ENCODE results near the gene FRMPD2.

The FRMPD2 gene

GRCh38 chr10:48290286-48290685, 15.8 kb upstream of the FRMPD2 start:
- no peak overlapping the region for H3K4me3 ChIP-seq (replicated peaks in 1 of 2; ENCODE audit: low read depth in 2 of 2, low read length in 2 of 2)
- no peak for TF ChIP-seq CTCF (IDR thresholded peaks at IDR 0.05; ENCODE audit: low read depth, low read length)
- DNase-seq (ENCODE audit: low read depth in 2 of 2): no peak

- DNase-seq (ENCODE audit: low read depth in 2 of 2): peak; percentile 57 to 63
- TF ChIP-seq CTCF (IDR thresholded peaks at IDR 0.05; ENCODE audit: low read depth, low read length): peak; percentile 84
- H3K4me3 ChIP-seq (replicated peaks in 1 of 2; ENCODE audit: low read depth in 2 of 2, low read length in 2 of 2): no peak overlapping the region
Observed at GRCh38 chr10:48289501-48290238, 15.2 kb upstream of the FRMPD2 start.

DNA sequence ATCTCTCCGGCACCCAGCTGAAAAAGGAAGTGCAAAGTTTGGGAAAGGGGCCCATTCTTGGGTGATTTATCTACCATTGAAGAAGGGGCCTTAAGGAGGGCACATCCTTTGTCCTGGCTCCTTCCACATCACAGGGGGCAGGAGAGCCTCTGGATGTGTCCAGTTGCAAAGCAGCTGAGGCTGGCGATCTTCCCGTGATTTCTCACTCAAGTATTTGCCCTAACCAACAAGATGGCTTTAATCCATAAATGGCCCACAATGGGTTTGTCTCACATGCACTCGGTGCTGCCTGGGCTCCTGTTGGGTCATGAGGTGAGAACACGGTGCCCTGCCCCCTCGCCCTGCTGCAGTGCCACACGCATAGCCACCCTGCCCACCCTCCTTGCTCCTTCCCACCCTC, 14.2 kb upstream of the FRMPD2 start:
- no peak for DNase-seq (ENCODE audit: low read depth in 2 of 2)
- TF ChIP-seq CTCF (IDR thresholded peaks at IDR 0.05; ENCODE audit: low read depth, low read length): no peak
- no peak overlapping the region for H3K4me3 ChIP-seq (replicated peaks in 1 of 2; ENCODE audit: low read depth in 2 of 2, low read length in 2 of 2)

GRCh38 chr10:48287417-48288391, 13.2 kb upstream of the FRMPD2 start:
- DNase-seq (ENCODE audit: low read depth in 2 of 2): peak in 1 of 2 donors; percentile 5
- H3K4me3 ChIP-seq (replicated peaks in 1 of 2; ENCODE audit: low read depth in 2 of 2, low read length in 2 of 2): no peak overlapping the region
- no peak for TF ChIP-seq CTCF (IDR thresholded peaks at IDR 0.05; ENCODE audit: low read depth, low read length)

GRCh38 chr10:48286356-48286755, 11.9 kb upstream of the FRMPD2 start:
- TF ChIP-seq CTCF (IDR thresholded peaks at IDR 0.05; ENCODE audit: low read depth, low read length): no peak
- H3K4me3 ChIP-seq (replicated peaks in 1 of 2; ENCODE audit: low read depth in 2 of 2, low read length in 2 of 2): no peak overlapping the region
- DNase-seq (ENCODE audit: low read depth in 2 of 2): no peak

DNA sequence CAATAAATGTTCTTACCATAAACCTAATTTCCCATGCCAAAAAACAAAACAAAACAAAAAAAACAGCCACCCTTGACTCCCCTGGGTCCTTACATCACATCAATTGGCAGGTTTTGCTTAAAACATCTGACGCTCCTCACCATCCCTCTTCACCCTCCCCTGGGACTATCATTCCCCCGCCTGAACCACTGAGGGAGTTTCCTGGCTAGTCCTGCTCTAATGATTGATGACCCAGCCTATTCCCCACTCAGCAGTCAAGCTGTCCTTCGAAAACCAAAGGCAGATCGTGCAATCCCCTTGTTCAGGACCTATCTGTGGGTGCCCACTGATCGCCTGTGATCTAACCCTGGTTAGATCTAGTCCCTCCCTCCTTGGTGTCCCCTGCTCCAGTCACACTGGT, 11.2 kb upstream of the FRMPD2 start:
- peak; percentile 2 to 20 for DNase-seq (ENCODE audit: low read depth in 2 of 2)
- H3K4me3 ChIP-seq (replicated peaks in 1 of 2; ENCODE audit: low read depth in 2 of 2, low read length in 2 of 2): no peak overlapping the region
- no peak for TF ChIP-seq CTCF (IDR thresholded peaks at IDR 0.05; ENCODE audit: low read depth, low read length)
